ENCODE data around the gene NR1D1.
A peak's percentile ranks its signal among the peaks of the same experiment; 100 is the strongest.

The NR1D1 gene

GRCh38 chr17:40100669-40101366 is 429 bp upstream of the NR1D1 start (continued):
- peak; percentile 88 for TF ChIP-seq ZBTB17 (tag by site-specific recombination; IDR thresholded peaks at IDR 0.05)
- TF ChIP-seq ZNF239 (tag by site-specific recombination; IDR thresholded peaks at IDR 0.05), result no peak
- TF ChIP-seq ZNF169 (tag by site-specific recombination; IDR thresholded peaks at IDR 0.05), result no peak
- no peak for TF ChIP-seq ZSCAN16 (tag by site-specific recombination; IDR thresholded peaks at IDR 0.05)
- no peak for TF ChIP-seq ATF2 (tag by site-specific recombination; IDR thresholded peaks at IDR 0.05; ENCODE audit: low read depth)
- no peak for TF ChIP-seq ZNF202 (tag by site-specific recombination; IDR thresholded peaks at IDR 0.05; ENCODE audit: borderline replicate concordance)
- no peak; the same call in 1 of the 2 replicates for TF ChIP-seq GLIS2 (tag by site-specific recombination; IDR thresholded peaks at IDR 0.05)
- TF ChIP-seq ZNF707 (tag by site-specific recombination; IDR thresholded peaks at IDR 0.05), result no peak
- 0 out of 2 replicates have a peak, but pooled peaks have one; percentile 10 for TF ChIP-seq ZNF146 (tag by site-specific recombination; IDR thresholded peaks at IDR 0.05)
- TF ChIP-seq KLF10 (tag by site-specific recombination; IDR thresholded peaks at IDR 0.05), result 0 out of 2 replicates have a peak, but pooled peaks have one; percentile 19
- TF ChIP-seq ZNF561 (tag by site-specific recombination; IDR thresholded peaks at IDR 0.05; ENCODE audit: borderline replicate concordance), result peak; percentile 77; the same call in 1 of the 2 replicates
- TF ChIP-seq ZNF132 (tag by site-specific recombination; IDR thresholded peaks at IDR 0.05; ENCODE audit: borderline replicate concordance), result no peak
- TF ChIP-seq, protein P1, sequence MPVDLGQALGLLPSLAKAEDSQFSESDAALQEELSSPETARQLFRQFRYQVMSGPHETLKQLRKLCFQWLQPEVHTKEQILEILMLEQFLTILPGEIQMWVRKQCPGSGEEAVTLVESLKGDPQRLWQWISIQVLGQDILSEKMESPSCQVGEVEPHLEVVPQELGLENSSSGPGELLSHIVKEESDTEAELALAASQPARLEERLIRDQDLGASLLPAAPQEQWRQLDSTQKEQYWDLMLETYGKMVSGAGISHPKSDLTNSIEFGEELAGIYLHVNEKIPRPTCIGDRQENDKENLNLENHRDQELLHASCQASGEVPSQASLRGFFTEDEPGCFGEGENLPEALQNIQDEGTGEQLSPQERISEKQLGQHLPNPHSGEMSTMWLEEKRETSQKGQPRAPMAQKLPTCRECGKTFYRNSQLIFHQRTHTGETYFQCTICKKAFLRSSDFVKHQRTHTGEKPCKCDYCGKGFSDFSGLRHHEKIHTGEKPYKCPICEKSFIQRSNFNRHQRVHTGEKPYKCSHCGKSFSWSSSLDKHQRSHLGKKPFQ (tag by site-specific recombination; IDR thresholded peaks at IDR 0.05), result no peak
- 0 out of 2 replicates have a peak, but pooled peaks have one; percentile 2 for TF ChIP-seq ZBTB8A (tag by site-specific recombination; IDR thresholded peaks at IDR 0.05)
- TF ChIP-seq ZBTB26 (tag by site-specific recombination; optimal IDR thresholded peaks at IDR 0.05), result peak; percentile 57
- TF ChIP-seq ZNF157 (tag by site-specific recombination; IDR thresholded peaks at IDR 0.05), result no peak
- no peak; the same call in none of the 2 replicates for TF ChIP-seq KLF17 (tag by site-specific recombination; IDR thresholded peaks at IDR 0.05)
- peak; percentile 34; the same call in 1 of the 2 replicates for TF ChIP-seq ZNF184 (tag by site-specific recombination; IDR thresholded peaks at IDR 0.05)
- peak; percentile 63; the same call in 1 of the 2 replicates for TF ChIP-seq ZNF398 (tag by site-specific recombination; IDR thresholded peaks at IDR 0.05)
- no peak for TF ChIP-seq ZNF596 (tag by site-specific recombination; IDR thresholded peaks at IDR 0.05)
- peak; percentile 50; the same call in 1 of the 2 replicates for TF ChIP-seq KLF7 (tag by site-specific recombination; IDR thresholded peaks at IDR 0.05; ENCODE audit: borderline replicate concordance)
- TF ChIP-seq, protein P2, sequence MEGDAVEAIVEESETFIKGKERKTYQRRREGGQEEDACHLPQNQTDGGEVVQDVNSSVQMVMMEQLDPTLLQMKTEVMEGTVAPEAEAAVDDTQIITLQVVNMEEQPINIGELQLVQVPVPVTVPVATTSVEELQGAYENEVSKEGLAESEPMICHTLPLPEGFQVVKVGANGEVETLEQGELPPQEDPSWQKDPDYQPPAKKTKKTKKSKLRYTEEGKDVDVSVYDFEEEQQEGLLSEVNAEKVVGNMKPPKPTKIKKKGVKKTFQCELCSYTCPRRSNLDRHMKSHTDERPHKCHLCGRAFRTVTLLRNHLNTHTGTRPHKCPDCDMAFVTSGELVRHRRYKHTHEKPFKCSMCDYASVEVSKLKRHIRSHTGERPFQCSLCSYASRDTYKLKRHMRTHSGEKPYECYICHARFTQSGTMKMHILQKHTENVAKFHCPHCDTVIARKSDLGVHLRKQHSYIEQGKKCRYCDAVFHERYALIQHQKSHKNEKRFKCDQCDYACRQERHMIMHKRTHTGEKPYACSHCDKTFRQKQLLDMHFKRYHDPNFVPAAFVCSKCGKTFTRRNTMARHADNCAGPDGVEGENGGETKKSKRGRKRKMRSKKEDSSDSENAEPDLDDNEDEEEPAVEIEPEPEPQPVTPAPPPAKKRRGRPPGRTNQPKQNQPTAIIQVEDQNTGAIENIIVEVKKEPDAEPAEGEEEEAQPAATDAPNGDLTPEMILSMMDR (tag by site-specific recombination; IDR thresholded peaks at IDR 0.05), result no peak; the same call in 1 of the 2 replicates
- no peak for TF ChIP-seq ZNF585B (tag by site-specific recombination; IDR thresholded peaks at IDR 0.05)
- no peak for TF ChIP-seq ZNF354C (tag by site-specific recombination; IDR thresholded peaks at IDR 0.05; ENCODE audit: borderline replicate concordance, low read depth)
- TF ChIP-seq ZSCAN23 (tag by site-specific recombination; IDR thresholded peaks at IDR 0.05), result no peak
- TF ChIP-seq ZNF785 (tag by site-specific recombination; IDR thresholded peaks at IDR 0.05), result no peak
- TF ChIP-seq ZNF549 (tag by site-specific recombination; IDR thresholded peaks at IDR 0.05), result no peak
- TF ChIP-seq RBAK (tag by site-specific recombination; IDR thresholded peaks at IDR 0.05), result no peak
- no peak for TF ChIP-seq ZBTB20 (tag by site-specific recombination; IDR thresholded peaks at IDR 0.05)

Data from HEK293 (cell line).